Stimulated activated CD4-positive, alpha-beta T cell treated with anti-CD3 and anti-CD28 coated beads, Interleukin-4, amount 100 ng/mL, for 4 hours (primary cell): ENCODE measurements around the gene OR2A1.
"Not testable (repeated sequence)": the region's sequence is repeated elsewhere in the genome, so short reads cannot be mapped to it uniquely, and the experiment has no call there.

Experiments
- DNase-seq, 2 experiments: peaks; one replicate each; pipeline ENCODE4 v3.0.0-alpha.2; 2020

OR2A1 gene

DNA sequence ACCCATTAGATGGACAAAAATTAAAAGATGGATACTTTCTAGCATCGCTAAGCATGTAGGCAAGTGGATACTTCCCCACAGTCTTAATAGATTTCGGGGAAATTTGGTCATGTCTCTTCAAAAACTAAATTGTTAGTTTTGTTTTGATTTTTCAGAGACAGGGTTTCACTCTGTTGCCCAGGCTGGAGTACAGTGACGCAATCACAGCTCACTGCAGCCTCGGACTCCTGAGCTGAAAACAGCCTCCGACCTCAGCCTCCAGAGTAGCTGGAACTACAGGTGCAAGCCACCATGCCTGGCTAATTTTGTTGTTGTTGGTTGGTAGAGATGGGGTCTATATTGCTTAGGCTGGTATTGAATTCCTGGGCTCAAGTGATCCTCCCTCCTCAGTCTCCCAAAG is 13.6 kb downstream of the OR2A1 start:
- not testable (repeated sequence) for DNase-seq

DNA sequence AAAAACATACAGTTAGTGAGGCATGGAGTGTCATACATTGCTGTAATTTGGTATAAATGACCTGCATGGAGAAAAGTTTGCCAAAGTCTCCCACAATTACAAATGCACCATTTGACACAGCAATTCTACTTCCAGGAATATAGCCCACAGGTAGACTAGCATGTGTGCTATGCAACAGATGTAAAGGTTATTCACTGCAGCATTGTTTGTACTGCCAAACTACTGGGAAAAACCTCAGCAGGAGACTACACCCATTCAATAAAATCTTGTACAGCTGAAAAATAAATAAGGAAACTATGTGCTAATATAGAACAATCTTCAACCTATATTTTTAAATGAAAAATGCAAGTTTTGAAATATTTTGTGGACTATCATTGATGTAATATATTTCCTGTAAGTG is 17.8 kb downstream of the OR2A1 start:
- not testable (repeated sequence) for DNase-seq

GRCh38 chr7:144331221-144331995 is 19.2 kb downstream of the OR2A1 start:
- not testable (repeated sequence) for DNase-seq

- not testable (repeated sequence) for DNase-seq
These were observed 19.7 kb downstream of the OR2A1 start for GRCh38 chr7:144331996-144332288.

- DNase-seq: not testable (repeated sequence)
These were observed 36.4 kb downstream of the OR2A1 start for GRCh38 chr7:144348625-144349024.

- not testable (repeated sequence) for DNase-seq
These were observed 39.4 kb downstream of the OR2A1 start for GRCh38 chr7:144351667-144352066.

- not testable (repeated sequence) for DNase-seq
These were observed 43.1 kb downstream of the OR2A1 start, which contains the start of gene ARHGEF5 for GRCh38 chr7:144355176-144355822. TSS of gene ARHGEF5 (plus strand) at chr7:144355402. CDS start at chr7:144362670, 7,268 bp downstream.

DNA sequence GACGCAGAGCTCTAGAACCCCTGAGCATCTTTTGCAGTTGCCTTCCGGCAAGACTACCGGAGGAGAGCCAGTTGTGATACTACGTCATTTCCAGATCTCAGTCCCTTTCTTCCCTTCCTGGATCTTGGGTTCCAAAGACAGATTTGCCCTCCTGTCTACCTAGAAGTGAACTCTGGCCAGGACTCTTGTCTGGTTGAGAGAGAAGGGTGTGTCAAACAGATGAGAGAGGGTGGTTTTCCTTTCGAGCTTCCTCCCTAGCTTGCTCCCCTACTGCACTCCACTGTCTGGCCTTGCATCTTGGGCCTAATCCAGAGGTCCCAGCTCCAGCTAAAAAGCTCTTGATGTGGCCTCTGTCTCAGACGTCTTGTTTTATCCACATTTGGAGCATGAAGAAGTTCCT is 44.0 kb downstream of the OR2A1 start:
- not testable (repeated sequence) for DNase-seq

GRCh38 chr7:144356860-144357259 is 44.6 kb downstream of the OR2A1 start:
- DNase-seq: not testable (repeated sequence)

DNA sequence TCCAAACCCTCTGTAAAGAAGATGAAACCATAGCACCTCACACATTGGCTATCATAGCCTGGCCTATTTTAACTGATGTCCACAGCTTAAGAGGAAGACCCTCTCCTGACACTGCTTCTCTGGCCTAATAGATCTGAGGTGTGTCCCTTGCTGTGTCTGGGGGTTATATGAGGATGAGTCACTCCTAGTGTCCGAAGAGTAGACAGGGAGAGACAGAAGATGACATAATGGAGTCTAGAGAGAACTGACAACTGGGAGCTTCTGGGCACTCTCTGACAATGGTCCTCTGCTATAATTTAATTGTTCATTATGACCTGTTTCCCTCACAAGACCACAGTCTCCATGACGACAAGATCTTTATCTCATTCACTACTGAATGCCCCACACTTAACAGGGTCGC is 49.8 kb downstream of the OR2A1 start:
- DNase-seq: not testable (repeated sequence)

DNA sequence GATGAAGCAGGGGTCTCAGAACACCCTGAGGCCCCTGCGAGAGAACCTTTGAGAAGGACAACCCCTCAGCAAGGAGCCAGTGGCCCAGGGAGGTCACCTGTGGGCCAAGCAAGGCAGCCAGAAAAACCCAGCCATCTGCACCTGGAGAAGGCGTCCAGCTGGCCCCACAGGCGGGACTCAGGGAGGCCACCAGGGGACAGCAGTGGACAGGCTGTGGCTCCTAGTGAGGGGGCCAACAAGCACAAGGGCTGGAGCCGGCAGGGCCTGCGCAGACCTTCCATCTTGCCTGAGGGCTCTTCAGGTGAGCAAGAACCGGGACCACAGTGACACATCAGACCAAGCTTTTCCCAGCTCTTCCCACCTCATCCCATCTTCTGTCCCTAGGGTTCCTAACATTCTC is 53.3 kb downstream of the OR2A1 start:
- DNase-seq: not testable (repeated sequence)

- not testable (repeated sequence) for DNase-seq
These were observed 55.0 kb downstream of the OR2A1 start for GRCh38 chr7:144367250-144367649.

DNA sequence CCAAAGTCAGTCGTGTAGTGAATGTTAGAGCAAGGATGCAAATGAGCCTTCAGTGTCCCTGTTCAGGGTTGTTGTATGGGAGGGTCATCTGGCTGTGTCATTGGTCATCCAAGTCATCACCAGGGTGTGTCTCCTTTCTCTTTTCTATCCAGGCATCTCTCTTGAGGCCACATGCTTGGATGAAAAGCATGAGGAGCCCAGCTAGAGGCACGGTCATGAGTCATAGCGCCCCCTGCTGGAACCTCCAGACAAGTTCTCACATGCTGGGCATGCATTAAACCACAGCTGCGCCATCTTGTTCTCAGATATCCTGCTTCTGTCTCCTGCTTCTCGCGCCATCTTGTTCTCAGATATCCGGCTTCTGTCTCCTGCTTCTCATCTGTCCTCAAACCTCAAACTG is 57.0 kb downstream of the OR2A1 start:
- DNase-seq: not testable (repeated sequence)
